ENCODE results near the gene C5AR2.
"Not testable (repeated sequence)": the region's sequence is repeated elsewhere in the genome, so short reads cannot be mapped to it uniquely, and the experiment has no call there.

GRCh38 chr19:47386582-47386981 lies 54.6 kb downstream of the C5AR2 start:
- TF ChIP-seq CTCF (IDR thresholded peaks at IDR 0.05; ENCODE audit: low read depth, low read length, poor library complexity, severe bottlenecking); EZH2phosphoT487 (IDR thresholded peaks at IDR 0.05; ENCODE audit: borderline replicate concordance, low read length): not testable (repeated sequence)

Measured in DOHH2 (cell line).